Loucy (cell line): ENCODE data around the gene USP47.
A peak's percentile ranks its signal among the peaks of the same experiment; 100 is the strongest.

Experiments
- H2AFZ ChIP-seq: fragments of 200-600 bp; sonication (generic); 2 replicates; pipeline ENCODE4 v1.6.0; 2016; ENCODE audit warnings: antibody characterized with exemption, mild to moderate bottlenecking, low read length, moderate library complexity
- H3F3A ChIP-seq: fragments of 200-600 bp; 2 replicates; pipeline ENCODE4 v1.6.0; 2016; ENCODE audit warnings: antibody characterized with exemption, low read depth, mild to moderate bottlenecking
- H3K27me3 ChIP-seq: fragments of 200-600 bp; sonication (generic); 2 replicates; pipeline ENCODE4 v1.6.1; 2014; ENCODE audit warnings: low read length, mild to moderate bottlenecking; ENCODE audit not compliant: insufficient read depth, poor library complexity, severe bottlenecking
- H3K36me3 ChIP-seq: fragments of 200-600 bp; sonication (generic); 2 replicates; pipeline ENCODE4 v1.6.1; 2016; ENCODE audit warnings: low read length; ENCODE audit not compliant: insufficient read depth
- H3K4me1 ChIP-seq: fragments of 200-600 bp; sonication (generic); 2 replicates; pipeline ENCODE4 v1.5.1; 2014; ENCODE audit warnings: low read length, mild to moderate bottlenecking; ENCODE audit not compliant: insufficient read depth, poor library complexity, severe bottlenecking
- H3K4me2 ChIP-seq: fragments of 200-600 bp; sonication (generic); 2 replicates; pipeline ENCODE4 v1.6.0; 2014; ENCODE audit warnings: antibody characterized with exemption, low read length, low read depth, mild to moderate bottlenecking; ENCODE audit not compliant: poor library complexity, severe bottlenecking
- H3K4me3 ChIP-seq: fragments of 200-600 bp; sonication (generic); 2 replicates; pipeline ENCODE4 v1.5.1; 2014; ENCODE audit warnings: low read length, mild to moderate bottlenecking, mixed read lengths; ENCODE audit not compliant: poor library complexity, severe bottlenecking
- H3K79me2 ChIP-seq: fragments of 200-600 bp; sonication (generic); 2 replicates; pipeline ENCODE4 v1.6.1; 2014; ENCODE audit warnings: low read length; ENCODE audit not compliant: insufficient read depth
- H3K9ac ChIP-seq: fragments of 200-600 bp; sonication (generic); 2 replicates; pipeline ENCODE4 v1.6.0; 2014; ENCODE audit warnings: mild to moderate bottlenecking, low read depth, low read length, moderate library complexity; ENCODE audit not compliant: poor library complexity, severe bottlenecking
- H3K9me2 ChIP-seq: fragments of 200-600 bp; sonication (generic); replicated peaks from 2 replicates; pipeline ENCODE4 v1.6.1; 2016; ENCODE audit warnings: low read depth, low read length, mixed read lengths
- H3K9me3 ChIP-seq: fragments of 200-600 bp; sonication (generic); 2 replicates; pipeline ENCODE4 v1.6.1; 2014; ENCODE audit warnings: mild to moderate bottlenecking, antibody characterized with exemption, low read length, low read depth; ENCODE audit not compliant: insufficient read depth
- H4K20me1 ChIP-seq: fragments of 200-600 bp; sonication (generic); 2 replicates; pipeline ENCODE4 v1.6.0; 2014; ENCODE audit warnings: antibody characterized with exemption, low read length, mild to moderate bottlenecking; ENCODE audit not compliant: insufficient read depth, poor library complexity, severe bottlenecking
- EZH2phosphoT487 ChIP-seq: fragments of 200-600 bp; IDR thresholded peaks from 2 replicates; pipeline ENCODE4 v1.6.1; 2018; ENCODE audit warnings: antibody characterized with exemption, mild to moderate bottlenecking, moderate library complexity, borderline replicate concordance
- TF ChIP-seq, protein P1 (sequence below): fragments of 200-600 bp; sonication (generic); conservative IDR thresholded peaks from 2 replicates; pipeline ENCODE4 v1.5.1; 2014; ENCODE audit warnings: mild to moderate bottlenecking, antibody characterized with exemption, low read length

USP47 gene

DNA sequence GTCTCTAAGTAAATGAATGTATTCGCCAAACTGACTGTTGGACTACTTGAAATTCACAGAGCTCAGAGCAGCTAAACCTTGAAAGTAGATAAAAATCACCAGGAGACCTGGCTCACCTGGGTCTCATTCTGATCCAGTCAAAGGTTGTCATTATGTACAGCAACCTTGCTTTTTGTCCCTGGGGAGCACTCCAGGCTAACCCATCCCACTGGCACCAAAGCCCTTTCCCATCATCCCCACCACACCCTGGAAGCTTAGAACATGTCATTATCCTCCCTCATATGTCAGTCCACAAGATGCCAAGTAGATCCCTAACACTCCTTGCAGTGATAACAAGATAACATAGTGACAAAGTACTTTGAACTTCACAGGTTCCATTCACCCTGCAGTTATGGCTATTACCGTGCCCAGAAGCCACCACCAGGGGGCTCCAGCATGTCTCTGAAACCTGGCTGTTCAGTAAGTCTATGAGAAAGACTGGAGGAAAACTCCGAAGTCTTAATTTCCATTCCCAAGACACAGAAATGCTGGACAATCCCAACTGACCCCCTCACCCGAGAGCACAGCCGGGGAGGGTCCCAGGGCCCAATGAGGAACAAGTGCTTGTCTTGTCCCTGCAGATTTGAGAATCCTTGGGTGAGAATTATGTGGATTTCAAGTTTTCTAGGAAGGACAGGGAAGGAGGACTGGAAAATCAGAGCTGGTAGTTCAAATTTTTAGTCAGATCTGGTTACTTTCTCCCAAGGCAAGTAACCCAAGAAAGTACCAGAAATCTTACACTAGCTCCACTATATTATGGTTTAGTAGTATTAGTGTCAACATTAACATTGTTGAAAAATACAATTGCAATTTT lies 43.0 kb upstream of the USP47 start:
- no peaks in the 10 kb centered on the region for H4K20me1 ChIP-seq
- H3K36me3 ChIP-seq, result no peaks in the 10 kb centered on the region
- no peaks in the 10 kb centered on the region for H3K9me2 ChIP-seq
- no peaks in the 10 kb centered on the region for H3K9me3 ChIP-seq
- H3K9ac ChIP-seq, result no peak overlapping the region
- no peak overlapping the region for H3K4me2 ChIP-seq
- no peak for TF ChIP-seq EZH2phosphoT487
- TF ChIP-seq, protein P1, sequence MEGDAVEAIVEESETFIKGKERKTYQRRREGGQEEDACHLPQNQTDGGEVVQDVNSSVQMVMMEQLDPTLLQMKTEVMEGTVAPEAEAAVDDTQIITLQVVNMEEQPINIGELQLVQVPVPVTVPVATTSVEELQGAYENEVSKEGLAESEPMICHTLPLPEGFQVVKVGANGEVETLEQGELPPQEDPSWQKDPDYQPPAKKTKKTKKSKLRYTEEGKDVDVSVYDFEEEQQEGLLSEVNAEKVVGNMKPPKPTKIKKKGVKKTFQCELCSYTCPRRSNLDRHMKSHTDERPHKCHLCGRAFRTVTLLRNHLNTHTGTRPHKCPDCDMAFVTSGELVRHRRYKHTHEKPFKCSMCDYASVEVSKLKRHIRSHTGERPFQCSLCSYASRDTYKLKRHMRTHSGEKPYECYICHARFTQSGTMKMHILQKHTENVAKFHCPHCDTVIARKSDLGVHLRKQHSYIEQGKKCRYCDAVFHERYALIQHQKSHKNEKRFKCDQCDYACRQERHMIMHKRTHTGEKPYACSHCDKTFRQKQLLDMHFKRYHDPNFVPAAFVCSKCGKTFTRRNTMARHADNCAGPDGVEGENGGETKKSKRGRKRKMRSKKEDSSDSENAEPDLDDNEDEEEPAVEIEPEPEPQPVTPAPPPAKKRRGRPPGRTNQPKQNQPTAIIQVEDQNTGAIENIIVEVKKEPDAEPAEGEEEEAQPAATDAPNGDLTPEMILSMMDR, result peak; percentile 98
- no peaks in the 10 kb centered on the region for H3K79me2 ChIP-seq
- H3K4me3 ChIP-seq, result no peak overlapping the region
- H3K27me3 ChIP-seq, result no peaks in the 10 kb centered on the region
- H2AFZ ChIP-seq, result no peak overlapping the region
- H3K4me1 ChIP-seq, result no peaks in the 10 kb centered on the region
- H3F3A ChIP-seq, result no peaks in the 10 kb centered on the region

DNA sequence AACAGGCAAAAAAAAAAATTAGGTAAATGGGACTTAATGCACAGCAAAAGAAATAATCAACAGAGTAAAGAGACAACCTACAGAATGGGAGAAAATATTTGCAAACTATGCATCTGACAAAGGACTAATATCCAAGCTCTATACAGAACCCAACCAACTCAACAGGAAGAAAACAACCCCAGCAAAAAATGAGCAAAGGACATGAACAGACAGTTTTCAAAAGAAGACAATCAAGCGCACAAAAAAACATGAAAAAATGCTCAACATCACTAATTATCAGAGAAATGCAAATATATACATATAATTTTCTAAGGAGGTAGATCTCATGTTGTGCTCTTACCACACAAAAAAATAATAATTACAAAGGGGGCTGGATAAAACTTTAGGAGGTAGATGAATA lies 36.5 kb upstream of the USP47 start:
- Histone ChIP-seq H3K9me2 (no peaks in the 10 kb centered on the region), H3F3A (no peaks in the 10 kb centered on the region), H3K79me2 (no peaks in the 10 kb centered on the region), H3K4me3 (no peak overlapping the region), H3K9me3 (no peaks in the 10 kb centered on the region), H3K27me3 (no peaks in the 10 kb centered on the region), H3K36me3 (no peaks in the 10 kb centered on the region), H3K4me2 (no peak overlapping the region), H2AFZ (no peak overlapping the region), H3K4me1 (peaks cover 5% of the 10 kb centered on the region), H3K9ac (no peak overlapping the region), H4K20me1 (no peaks in the 10 kb centered on the region)
- TF ChIP-seq, protein P1, result no peak
- TF ChIP-seq EZH2phosphoT487, result no peak

DNA sequence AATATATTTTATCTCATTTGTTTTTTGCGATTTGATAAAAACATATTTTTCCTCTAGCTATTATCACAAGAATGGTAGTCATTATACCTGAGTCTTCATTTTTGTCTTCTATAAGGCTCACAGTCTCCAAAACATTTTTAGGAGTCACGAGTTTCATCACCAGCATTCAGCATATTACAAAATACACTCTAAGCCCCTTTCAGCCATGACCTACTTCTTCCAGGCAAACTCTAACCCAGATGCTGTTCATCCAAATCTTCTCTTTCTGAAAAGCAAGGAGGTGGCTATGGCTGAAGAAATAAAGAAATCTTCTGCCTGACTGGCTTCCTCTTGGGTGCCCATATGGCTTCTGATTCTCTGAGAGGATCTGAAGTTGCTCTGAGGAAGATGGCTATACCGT lies 35.7 kb upstream of the USP47 start:
- no peaks in the 10 kb centered on the region for H3K79me2 ChIP-seq
- H3K9ac ChIP-seq, result no peak overlapping the region
- H3K36me3 ChIP-seq, result no peaks in the 10 kb centered on the region
- no peaks in the 10 kb centered on the region for H3K9me2 ChIP-seq
- H3K27me3 ChIP-seq, result no peaks in the 10 kb centered on the region
- H3K4me1 ChIP-seq, result peaks cover 5% of the 10 kb centered on the region
- H3K4me2 ChIP-seq, result no peak overlapping the region
- TF ChIP-seq, protein P1, result no peak
- TF ChIP-seq EZH2phosphoT487, result no peak
- H3K9me3 ChIP-seq, result no peaks in the 10 kb centered on the region
- H4K20me1 ChIP-seq, result no peaks in the 10 kb centered on the region
- H3K4me3 ChIP-seq, result no peak overlapping the region
- H2AFZ ChIP-seq, result no peak overlapping the region
- no peaks in the 10 kb centered on the region for H3F3A ChIP-seq
